Naive thymus-derived CD4-positive, alpha-beta T cell (primary cell): ENCODE measurements around the gene A1CF. TPM values are rescaled to one million over a fixed set of nuclear protein-coding genes. Genes with fewer than 3 reads are reported as not detected.

Source experiments
- ATAC-seq: fragments of 150-1000 bp; cut with Tn5 transposase; 2 replicates; pipeline ENCODE4 v1.10.0; 2021; ENCODE audit warnings: mild to moderate bottlenecking, moderate library complexity
- CTCF ChIA-PET: fragments of 350-600 bp; sonication (Branson Sonifier 250); formaldehyde crosslinking; loops from one replicate; lab custom pipeline; 2021; ENCODE audit warnings: antibody characterized with exemption; lab: Charles Lee
- POLR2A ChIA-PET: fragments of 350-600 bp; sonication (Branson Sonifier 250); formaldehyde crosslinking; loops from one replicate; lab custom pipeline; 2021; ENCODE audit warnings: antibody characterized with exemption, inconsistent platforms; lab: Charles Lee
- DNase-seq, 9 donors: peaks; one replicate each; pipeline versions ENCODE4 v3.0.0 to v3.0.0-alpha.2; 2020 to 2022; ENCODE audit warnings: mixed read lengths in 1 of 9
- H3K27ac ChIP-seq: one replicate; pipeline ENCODE4 v1.7.0; 2013; ENCODE audit warnings: mild to moderate bottlenecking, low read depth, low read length, moderate library complexity
- H3K27me3 ChIP-seq, 2 donors: one replicate each; pipeline ENCODE4 v1.7.0; 2013; ENCODE audit warnings: low read length in 2 of 2, mild to moderate bottlenecking in 2 of 2, moderate library complexity in 2 of 2; ENCODE audit not compliant: control insufficient read depth in 2 of 2, insufficient read depth in 2 of 2
- H3K36me3 ChIP-seq, 3 experiments: 1 replicate in 2 of 3; 2 replicates in 1 of 3; pipeline ENCODE4 v1.7.0; 2013; ENCODE audit warnings: low read length in 3 of 3, mild to moderate bottlenecking in 3 of 3, moderate library complexity in 1 of 3; ENCODE audit not compliant: insufficient read depth in 3 of 3, control insufficient read depth in 2 of 3
- H3K4me1 ChIP-seq, 2 donors: one replicate each; pipeline ENCODE4 v1.7.0; 2013; ENCODE audit warnings: low read length in 2 of 2, mild to moderate bottlenecking in 2 of 2, moderate library complexity in 1 of 2; ENCODE audit not compliant: control insufficient read depth in 2 of 2, insufficient read depth in 2 of 2
- H3K4me3 ChIP-seq: 2 replicates; pipeline ENCODE4 v1.7.0; 2013; ENCODE audit warnings: mild to moderate bottlenecking, low read length
- H3K9me3 ChIP-seq, 3 experiments: 1 replicate in 2 of 3; 2 replicates in 1 of 3; pipeline ENCODE4 v1.7.0; 2013; ENCODE audit warnings: low read length in 3 of 3; ENCODE audit not compliant: control insufficient read depth in 2 of 3
- H3K27ac Mint-ChIP-seq, 9 donors: one replicate each; pipeline ENCODE4 v1.8.0; 2020 to 2022; ENCODE audit warnings: mixed read lengths in 9 of 9, mild to moderate bottlenecking in 8 of 9, moderate library complexity in 5 of 9, inconsistent platforms in 2 of 9
- H3K27me3 Mint-ChIP-seq, 5 donors: one replicate each; pipeline ENCODE4 v1.8.0; 2021 to 2022; ENCODE audit warnings: mixed read lengths in 5 of 5, mild to moderate bottlenecking in 1 of 5
- H3K36me3 Mint-ChIP-seq, 5 donors: one replicate each; pipeline ENCODE4 v1.8.0; 2020 to 2022; ENCODE audit warnings: mixed read lengths in 5 of 5, mild to moderate bottlenecking in 3 of 5, inconsistent platforms in 1 of 5
- H3K4me1 Mint-ChIP-seq, 7 donors: one replicate each; pipeline ENCODE4 v1.8.0; 2020 to 2022; ENCODE audit warnings: mixed read lengths in 7 of 7, mild to moderate bottlenecking in 3 of 7, inconsistent platforms in 1 of 7
- H3K4me3 Mint-ChIP-seq, 10 donors: one replicate each; pipeline ENCODE4 v1.8.0; 2020 to 2022; ENCODE audit warnings: mild to moderate bottlenecking in 10 of 10, mixed read lengths in 10 of 10, moderate library complexity in 6 of 10, inconsistent platforms in 2 of 10
- H3K9me3 Mint-ChIP-seq, 11 donors: one replicate each; pipeline ENCODE4 v1.8.0; 2020 to 2022; ENCODE audit warnings: mixed read lengths in 11 of 11, mild to moderate bottlenecking in 4 of 11, inconsistent platforms in 1 of 11, moderate library complexity in 1 of 11
- intact Hi-C, 2 donors: fragments of 100-400 bp; cut with micrococcal nuclease; formaldehyde crosslinking; loops; one replicate each; pipeline ENCODE4 v1.15.1; 2023
- polyA plus RNA-seq, 2 donors: library from polyadenylated mRNA; unstranded; fragments of 300-500 nt; fragmentation: Illumina TruSeq; gene quantifications; one replicate each; pipeline ENCODE4 v1.2.3, GENCODE V29; 2021
- total RNA-seq, 6 experiments: library from RNA in 5 of 6; stranded (reverse) in 5 of 6; gene quantifications; 1 replicate in 5 of 6; 2 replicates in 1 of 6; pipeline ENCODE4 v1.2.3 and lab custom pipeline; 2021 to 2026

The A1CF gene
- total and polyA plus RNA-seq, 7 experiments from 2014 or later: not detected

DNA sequence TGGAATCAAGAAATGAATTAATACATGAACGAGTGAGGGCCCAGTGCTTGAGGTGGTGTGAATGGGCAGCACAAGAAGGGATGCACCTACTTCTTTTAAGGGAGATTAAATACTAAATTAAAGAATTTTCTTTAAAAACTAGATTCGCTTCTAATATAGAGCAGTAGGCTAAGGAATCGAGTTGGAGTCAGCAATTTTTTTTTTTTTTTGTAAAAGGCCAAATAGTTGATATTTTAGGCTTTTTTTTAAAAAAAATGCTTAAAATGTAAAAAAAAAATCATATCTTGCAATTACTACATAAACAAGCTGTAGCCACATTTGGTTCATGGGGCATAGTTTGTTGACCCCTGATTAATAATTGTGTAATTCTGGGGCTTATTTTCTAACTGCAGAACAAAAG is 31.9 kb downstream of the A1CF start:
- CTCF ChIA-PET: no interaction called here
- Mint-ChIP-seq H3K9me3 (no peaks in the 10 kb centered on the region), H3K27me3 (peaks cover 2 to 34% (median 21%) of the 10 kb centered on the region in 5 donors), H3K4me3 (no peak overlapping the region), H3K4me1 (no peaks in the 10 kb centered on the region), H3K27ac (no peak overlapping the region), H3K36me3 (no peaks in the 10 kb centered on the region)
- ATAC-seq: no peak
- intact Hi-C loops: no loop called here
- Histone ChIP-seq H3K9me3 (no peaks in the 10 kb centered on the region), H3K4me3 (no peak overlapping the region), H3K4me1 (no peaks in the 10 kb centered on the region), H3K27me3 (no peaks in the 10 kb centered on the region), H3K27ac (no peak overlapping the region), H3K36me3 (no peaks in the 10 kb centered on the region)
- no peak for DNase-seq
- POLR2A ChIA-PET: interaction anchor here (0.7 kb wide), 1 partner anchor 1194 kb away, joined by 7 read pairs; no protein-coding TSS in a partner anchor

- H3K9me3 ChIP-seq: no peaks in the 10 kb centered on the region
- Mint-ChIP-seq H3K36me3 (no peaks in the 10 kb centered on the region), H3K27ac (no peak overlapping the region), H3K4me1 (no peaks in the 10 kb centered on the region), H3K4me3 (no peak overlapping the region), H3K27me3 (peaks cover 2 to 27% (median 15%) of the 10 kb centered on the region in 5 donors), H3K9me3 (no peaks in the 10 kb centered on the region)
- CTCF ChIA-PET: no interaction called here
- no peak overlapping the region for H3K27ac ChIP-seq
- DNase-seq (no peak), ATAC-seq (no peak)
- H3K4me1 ChIP-seq: no peaks in the 10 kb centered on the region
- POLR2A ChIA-PET: no interaction called here
- H3K27me3 ChIP-seq: no peaks in the 10 kb centered on the region
- intact Hi-C loops: no loop called here
- H3K36me3 ChIP-seq: no peaks in the 10 kb centered on the region
- H3K4me3 ChIP-seq: no peak overlapping the region
Measured at GRCh38 chr10:50851884-50852671, 33.3 kb downstream of the A1CF start.

GRCh38 chr10:50850578-50851230 is 34.7 kb downstream of the A1CF start:
- no peak overlapping the region for H3K4me3 Mint-ChIP-seq
- POLR2A ChIA-PET: no interaction called here

GRCh38 chr10:50846753-50847152 is 38.7 kb downstream of the A1CF start:
- Histone ChIP-seq H3K4me1 (no peaks in the 10 kb centered on the region), H3K9me3 (no peaks in the 10 kb centered on the region), H3K4me3 (no peak overlapping the region), H3K27me3 (peaks cover 0 to 5% of the 10 kb centered on the region in 2 donors), H3K27ac (no peak overlapping the region), H3K36me3 (no peaks in the 10 kb centered on the region)
- CTCF ChIA-PET: no interaction called here
- no peak overlapping the region for H3K27ac Mint-ChIP-seq
- no peak for DNase-seq
- ATAC-seq: no peak
- no peaks in the 10 kb centered on the region for H3K36me3 Mint-ChIP-seq
- POLR2A ChIA-PET: no interaction called here
- no peaks in the 10 kb centered on the region for H3K4me1 Mint-ChIP-seq
- peaks cover 2 to 17% (median 10%) of the 10 kb centered on the region in 5 donors for H3K27me3 Mint-ChIP-seq
- no peak overlapping the region for H3K4me3 Mint-ChIP-seq
- intact Hi-C loops: no loop called here
- no peaks in the 10 kb centered on the region for H3K9me3 Mint-ChIP-seq

More at GRCh38 chr10:50850578-50851230, 34.7 kb downstream of the A1CF start:
- DNase-seq (no peak), ATAC-seq (no peak)
- no peaks in the 10 kb centered on the region for H3K36me3 Mint-ChIP-seq
- H3K4me1 Mint-ChIP-seq: no peaks in the 10 kb centered on the region
- no peak overlapping the region for H3K4me3 ChIP-seq
- H3K27me3 ChIP-seq: no peaks in the 10 kb centered on the region
- H3K27ac ChIP-seq: no peak overlapping the region
- CTCF ChIA-PET: no interaction called here
- H3K9me3 Mint-ChIP-seq: no peaks in the 10 kb centered on the region
- no peaks in the 10 kb centered on the region for H3K9me3 ChIP-seq
- H3K4me1 ChIP-seq: no peaks in the 10 kb centered on the region
- H3K36me3 ChIP-seq: no peaks in the 10 kb centered on the region
- no peak overlapping the region for H3K27ac Mint-ChIP-seq
- H3K27me3 Mint-ChIP-seq: peaks cover 2 to 27% (median 13%) of the 10 kb centered on the region in 5 donors
- intact Hi-C loops: no loop called here

DNA sequence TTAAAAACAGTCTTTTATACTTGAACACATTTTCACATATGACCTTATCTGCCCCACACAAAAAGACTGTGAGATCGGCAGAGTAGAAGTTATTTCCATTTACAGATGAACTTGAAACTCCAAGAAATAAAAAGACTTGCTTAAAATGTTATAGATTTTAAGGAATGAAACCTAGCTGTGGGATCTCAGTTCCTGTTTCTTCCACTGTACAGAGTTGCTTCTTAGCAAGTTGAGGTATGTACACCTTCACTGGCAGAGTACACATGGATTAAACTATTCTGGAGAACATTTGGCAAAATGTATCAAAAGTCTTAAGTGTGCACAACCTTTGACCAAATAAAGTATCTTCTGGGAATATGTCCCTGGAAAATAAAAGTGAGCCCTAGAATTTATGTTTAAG is 48.3 kb downstream of the A1CF start:
- CTCF ChIA-PET: no interaction called here
- no peak overlapping the region for H3K4me3 ChIP-seq
- no peak overlapping the region for H3K27ac Mint-ChIP-seq
- intact Hi-C loops: no loop called here
- DNase-seq: no peak
- H3K4me1 Mint-ChIP-seq: no peaks in the 10 kb centered on the region
- H3K27me3 Mint-ChIP-seq: peaks cover 3 to 25% (median 13%) of the 10 kb centered on the region in 5 donors
- no peaks in the 10 kb centered on the region for H3K9me3 ChIP-seq
- ATAC-seq: no peak
- POLR2A ChIA-PET: no interaction called here
- no peak overlapping the region for H3K27ac ChIP-seq
- peaks cover 0 to 3% (median 0%) of the 10 kb centered on the region in 11 donors for H3K9me3 Mint-ChIP-seq
- H3K4me1 ChIP-seq: no peaks in the 10 kb centered on the region
- no peaks in the 10 kb centered on the region for H3K36me3 ChIP-seq
- H3K27me3 ChIP-seq: no peaks in the 10 kb centered on the region
- H3K36me3 Mint-ChIP-seq: no peaks in the 10 kb centered on the region
- H3K4me3 Mint-ChIP-seq: no peak overlapping the region

DNA sequence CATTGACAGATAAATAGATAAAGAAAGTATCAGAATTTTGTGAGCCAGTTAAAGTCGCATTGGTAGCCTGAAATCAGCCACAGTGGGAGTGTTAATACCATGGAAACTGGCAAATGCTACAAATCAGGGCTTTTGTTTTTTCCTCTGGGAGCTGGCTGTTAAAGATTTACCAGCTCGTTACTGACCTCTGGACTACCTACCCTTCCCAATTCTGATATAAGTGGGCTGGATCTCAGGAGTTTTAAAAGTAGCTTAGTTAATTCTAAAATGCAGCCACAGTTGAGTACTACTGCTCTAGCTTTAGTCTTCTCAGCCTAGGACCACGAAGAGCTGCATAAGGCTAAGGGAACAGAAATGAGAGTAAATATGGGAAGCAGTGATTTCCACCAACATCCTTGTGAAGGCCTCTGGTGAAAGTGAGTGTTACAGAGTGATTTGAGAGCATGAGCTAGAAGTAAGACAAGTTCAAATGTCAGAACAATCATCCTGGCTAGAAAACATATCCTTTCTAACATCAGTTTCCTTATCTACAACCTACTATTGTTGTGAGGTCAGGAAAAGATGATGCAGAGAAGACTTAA is 53.2 kb downstream of the A1CF start:
- intact Hi-C loops: no loop called here
- no peak for ATAC-seq

More for the DNA sequence above, 53.2 kb downstream of the A1CF start:
- no peak overlapping the region for H3K27ac ChIP-seq
- ChIA-PET CTCF (no interaction called here), POLR2A (no interaction called here)
- H3K9me3 ChIP-seq: no peaks in the 10 kb centered on the region
- no peaks in the 10 kb centered on the region for H3K36me3 ChIP-seq
- H3K36me3 Mint-ChIP-seq: no peaks in the 10 kb centered on the region
- H3K9me3 Mint-ChIP-seq: peaks cover 0 to 6% (median 0%) of the 10 kb centered on the region in 11 donors
- no peaks in the 10 kb centered on the region for H3K27me3 ChIP-seq
- no peaks in the 10 kb centered on the region for H3K4me1 Mint-ChIP-seq
- DNase-seq: no peak
- H3K4me3 ChIP-seq: no peak overlapping the region
- H3K4me1 ChIP-seq: no peaks in the 10 kb centered on the region
- no peak overlapping the region for H3K4me3 Mint-ChIP-seq
- peaks cover 3 to 36% (median 34%) of the 10 kb centered on the region in 5 donors for H3K27me3 Mint-ChIP-seq
- H3K27ac Mint-ChIP-seq: no peak overlapping the region
